ENCODE data around the gene CXorf65.

GRCh38 chrX:71111141-71111843, 4.8 kb upstream of the CXorf65 start, which contains the start of gene IL2RG:
- TF ChIP-seq CTCF (IDR thresholded peaks at IDR 0.05) (no peak), POLR2A (IDR thresholded peaks at IDR 0.05) (no peak), POLR2AphosphoS5 (IDR thresholded peaks at IDR 0.05) (peak in 2 of 3 donors; percentile 71 to 87)

Measured in stomach (tissue), 4 donors.